Lung (tissue), 12 donors: ENCODE data around the gene EIF2D. TPM values are rescaled to one million over a fixed set of nuclear protein-coding genes. Genes with fewer than 3 reads are reported as not detected.
A peak's percentile ranks its signal among the peaks of the same experiment; 100 is the strongest.

Experiments used
- ATAC-seq: fragments of 200-7000 bp; cut with Tn5 transposase; one replicate; pipeline ENCODE4 v1.9.1; 2020; ENCODE audit warnings: moderate number of reproducible peaks; ENCODE audit not compliant: insufficient read depth, low FRiP score
- DNase-seq, 3 donors: peaks; one replicate each; pipeline ENCODE4 v3.0.0-alpha.2; 2013 to 2017
- H3K27ac ChIP-seq, 2 donors: one replicate each; pipeline ENCODE4 v1.5.1; 2013; ENCODE audit warnings: mild to moderate bottlenecking in 2 of 2, moderate library complexity in 2 of 2, control low read depth in 1 of 2, inconsistent platforms in 1 of 2, low read depth in 1 of 2, low read length in 1 of 2
- H3K27me3 ChIP-seq, 3 donors: one replicate each; pipeline ENCODE4 v1.5.1; 2013; ENCODE audit warnings: low read length in 2 of 3; ENCODE audit not compliant: control insufficient read depth in 3 of 3, insufficient read depth in 3 of 3
- H3K36me3 ChIP-seq, 4 donors: one replicate each; pipeline ENCODE4 v1.5.1; 2013; ENCODE audit warnings: low read length in 4 of 4, mild to moderate bottlenecking in 1 of 4, moderate library complexity in 1 of 4; ENCODE audit not compliant: control insufficient read depth in 4 of 4, insufficient read depth in 4 of 4
- H3K4me1 ChIP-seq, 5 donors: one replicate each; pipeline ENCODE4 v1.5.1; 2013; ENCODE audit warnings: low read length in 5 of 5, mild to moderate bottlenecking in 2 of 5, moderate library complexity in 1 of 5; ENCODE audit not compliant: control insufficient read depth in 5 of 5, insufficient read depth in 5 of 5
- H3K4me3 ChIP-seq: one replicate; pipeline ENCODE4 v1.5.1; 2013; ENCODE audit warnings: mild to moderate bottlenecking, control low read depth, moderate library complexity
- H3K9ac ChIP-seq, 2 donors: one replicate each; pipeline ENCODE4 v1.5.1; 2013; ENCODE audit warnings: low read length in 2 of 2, control low read depth in 1 of 2; ENCODE audit not compliant: insufficient read depth in 1 of 2
- H3K9me3 ChIP-seq, 4 donors: one replicate each; pipeline ENCODE4 v1.5.1; 2013; ENCODE audit warnings: low read length in 3 of 4, mild to moderate bottlenecking in 1 of 4, moderate library complexity in 1 of 4; ENCODE audit not compliant: control insufficient read depth in 4 of 4, insufficient read depth in 3 of 4
- WGBS, 2 donors: extraction: QIAGEN DNeasy Blood & Tissue Kit; methylation state at CpG; one replicate each; pipeline ENCODE4 v1.1.7; 2013; 5-methylcytosine and 5-hydroxymethylcytosine counted together
- polyA plus RNA-seq, 2 donors: library from polyadenylated mRNA; stranded (reverse); fragments of 200-250 nt; gene quantifications; one replicate each; pipeline ENCODE4 v1.2.1, GENCODE V29; 2013
- total RNA-seq, 2 donors: library from RNA; depleted of rRNA in 1 of 2; stranded (reverse); fragments of >200 nt in 1 of 2; gene quantifications; one replicate each; pipeline ENCODE4 v1.2.1, GENCODE V29; 2014 to 2021
- TF ChIP-seq, protein P1 (sequence below): IDR thresholded peaks from 2 replicates; pipeline ENCODE4 v1.5.1; 2012; ENCODE audit warnings: mild to moderate bottlenecking; ENCODE audit errors: control extremely low read depth, extremely low read depth
- donor health status: control.
- donor health status: control.
- donor health status: Bipolar disorder and iron deficiency.
- donor health status: healthy.
- donor health status: DM: yes; HTN: yes; CAD: no.

EIF2D gene
- total and polyA plus RNA-seq, 4 donors: 27.7 to 78.9 (median 43.2) TPM

DNA sequence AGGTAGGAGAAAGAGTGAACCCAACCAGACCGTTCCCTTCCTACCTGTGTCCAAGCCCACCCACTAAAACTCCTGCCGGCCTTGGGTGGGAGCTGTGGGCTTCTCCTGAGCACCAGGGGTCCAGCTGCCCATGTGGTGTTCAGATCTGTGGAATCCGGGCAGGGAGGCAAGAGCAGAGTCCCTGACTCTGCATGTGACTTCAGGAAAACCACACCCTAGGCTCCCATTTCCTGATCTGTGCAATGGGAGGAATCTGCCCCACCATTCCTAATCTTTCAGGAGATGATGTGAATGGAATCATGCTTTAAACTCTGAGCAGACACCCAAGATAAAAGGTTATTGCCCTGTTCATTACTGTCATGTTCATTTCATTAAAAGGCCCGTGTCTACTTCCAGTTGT, 27.6 kb downstream of the EIF2D start:
- 68 to 80% methylated on average over 4 of the region's 4 CpGs for WGBS, 2 donors
- TF ChIP-seq, protein P1, sequence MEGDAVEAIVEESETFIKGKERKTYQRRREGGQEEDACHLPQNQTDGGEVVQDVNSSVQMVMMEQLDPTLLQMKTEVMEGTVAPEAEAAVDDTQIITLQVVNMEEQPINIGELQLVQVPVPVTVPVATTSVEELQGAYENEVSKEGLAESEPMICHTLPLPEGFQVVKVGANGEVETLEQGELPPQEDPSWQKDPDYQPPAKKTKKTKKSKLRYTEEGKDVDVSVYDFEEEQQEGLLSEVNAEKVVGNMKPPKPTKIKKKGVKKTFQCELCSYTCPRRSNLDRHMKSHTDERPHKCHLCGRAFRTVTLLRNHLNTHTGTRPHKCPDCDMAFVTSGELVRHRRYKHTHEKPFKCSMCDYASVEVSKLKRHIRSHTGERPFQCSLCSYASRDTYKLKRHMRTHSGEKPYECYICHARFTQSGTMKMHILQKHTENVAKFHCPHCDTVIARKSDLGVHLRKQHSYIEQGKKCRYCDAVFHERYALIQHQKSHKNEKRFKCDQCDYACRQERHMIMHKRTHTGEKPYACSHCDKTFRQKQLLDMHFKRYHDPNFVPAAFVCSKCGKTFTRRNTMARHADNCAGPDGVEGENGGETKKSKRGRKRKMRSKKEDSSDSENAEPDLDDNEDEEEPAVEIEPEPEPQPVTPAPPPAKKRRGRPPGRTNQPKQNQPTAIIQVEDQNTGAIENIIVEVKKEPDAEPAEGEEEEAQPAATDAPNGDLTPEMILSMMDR: no peak
- Histone ChIP-seq H3K27ac (peak overlapping the region in 1 of 2 donors; percentile 8), H3K9me3 (no peaks in the 10 kb centered on the region), H3K36me3 (peaks cover 2 to 36% (median 7%) of the 10 kb centered on the region in 4 donors), H3K27me3 (no peaks in the 10 kb centered on the region), H3K9ac (no peak overlapping the region), H3K4me1 (peaks cover 0 to 17% (median 11%) of the 10 kb centered on the region in 5 donors), H3K4me3 (no peak overlapping the region)
- ATAC-seq: no peak
- DNase-seq: no peak

GRCh38 chr1:206583707-206584648, 28.3 kb downstream of the EIF2D start:
- peaks cover 0 to 12% (median 10%) of the 10 kb centered on the region in 5 donors for H3K4me1 ChIP-seq
- H3K27me3 ChIP-seq: no peaks in the 10 kb centered on the region
- H3K36me3 ChIP-seq: peaks cover 0 to 34% (median 7%) of the 10 kb centered on the region in 4 donors
- H3K9me3 ChIP-seq: no peaks in the 10 kb centered on the region
- DNase-seq: peak; percentile 71 to 74 (median 73)
- 88 to 90% methylated on average over 16 of the region's 16 CpGs for WGBS, 2 donors
- TF ChIP-seq, protein P1: peak; percentile 92
- H3K27ac ChIP-seq: no peak overlapping the region
- no peak overlapping the region for H3K9ac ChIP-seq
- no peak overlapping the region for H3K4me3 ChIP-seq
- ATAC-seq: no peak

DNA sequence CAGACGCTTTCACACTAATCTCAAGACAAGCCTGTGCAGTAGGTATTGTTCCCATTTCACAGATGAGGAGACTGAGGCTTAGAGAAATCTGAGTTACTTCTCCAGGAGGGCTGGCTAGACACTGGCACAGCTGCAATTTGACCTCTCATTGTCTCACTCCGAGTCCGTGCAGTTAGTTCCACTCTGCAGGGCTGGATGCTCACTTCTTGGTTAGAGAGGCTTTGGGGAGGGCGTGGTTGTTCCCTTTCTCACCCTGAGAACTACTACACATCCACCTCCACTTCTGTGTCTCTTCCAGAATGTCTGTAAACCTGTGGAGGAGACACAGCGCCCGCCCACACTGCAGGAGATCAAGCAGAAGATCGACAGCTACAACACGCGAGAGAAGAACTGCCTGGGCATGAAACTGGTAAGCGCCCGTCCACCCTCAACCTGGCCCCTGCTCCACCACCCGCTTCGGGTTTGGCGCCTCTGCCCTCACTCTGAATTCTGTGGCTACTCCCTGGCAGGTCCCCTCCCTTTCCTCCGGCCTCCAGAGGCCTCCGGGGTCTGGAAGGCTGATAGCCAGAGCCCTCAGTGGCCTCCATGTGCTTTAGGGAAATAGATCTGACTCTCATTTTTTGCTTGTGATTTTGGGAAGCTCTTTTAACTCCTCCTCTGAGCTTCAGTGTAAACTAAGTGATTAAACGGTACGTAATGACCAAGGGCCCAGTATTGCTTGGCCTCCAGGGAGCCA, 29.1 kb downstream of the EIF2D start:
- Histone ChIP-seq H3K36me3 (peaks cover 0 to 29% (median 5%) of the 10 kb centered on the region in 4 donors), H3K27ac (peak overlapping the region in 1 of 2 donors; percentile 43), H3K4me3 (no peak overlapping the region), H3K4me1 (peaks cover 0 to 12% (median 2%) of the 10 kb centered on the region in 5 donors), H3K9me3 (no peaks in the 10 kb centered on the region), H3K27me3 (no peaks in the 10 kb centered on the region), H3K9ac (no peak overlapping the region)
- 79 to 85% methylated on average over 18 of the region's 18 CpGs for WGBS, 2 donors
- TF ChIP-seq, protein P1: no peak
- ATAC-seq: no peak
- DNase-seq: peak in 1 of 3 donors; percentile 12
